ENCODE measurements around the gene ITIH5.

The ITIH5 gene

DNA sequence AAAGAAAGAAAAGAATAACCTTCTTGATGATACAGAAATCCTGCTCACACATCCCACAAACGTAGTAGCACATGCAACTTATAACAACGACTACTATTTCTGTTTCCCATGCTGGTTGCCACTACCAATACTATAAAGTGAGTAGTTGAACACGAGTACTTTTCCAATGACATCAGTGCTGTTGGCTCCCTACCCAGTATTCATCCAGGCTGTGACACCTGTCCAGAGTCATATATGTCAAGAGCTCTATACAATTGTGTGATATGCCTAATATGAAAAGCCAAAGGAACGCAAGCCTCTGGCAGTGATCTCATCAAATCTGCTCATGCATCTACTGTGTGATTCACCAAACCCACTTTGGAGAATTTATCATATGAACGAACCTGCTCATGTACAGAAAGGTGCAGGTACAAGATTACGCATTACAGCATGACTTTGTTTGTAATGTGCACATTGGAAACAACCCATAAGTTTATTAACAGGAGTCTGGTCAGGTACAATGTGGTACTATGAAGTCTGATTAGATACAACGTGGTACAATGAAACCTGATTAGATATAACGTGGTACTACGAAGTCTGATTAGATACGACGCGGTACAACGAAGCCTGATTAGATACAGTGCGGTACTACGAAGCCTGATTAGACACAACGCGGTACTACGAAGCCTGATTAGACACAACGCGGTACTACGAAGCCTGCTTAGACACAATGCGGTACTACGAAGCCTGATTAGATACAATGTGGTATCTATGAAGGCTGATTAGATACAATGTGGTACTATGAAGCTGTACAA lies 5.8 kb upstream of the ITIH5 start:
- H4K20me1 ChIP-seq (ENCODE audit: insufficient read depth, low read length, poor library complexity, severe bottlenecking): no peaks in the 10 kb centered on the region
- TF ChIP-seq, protein P1, sequence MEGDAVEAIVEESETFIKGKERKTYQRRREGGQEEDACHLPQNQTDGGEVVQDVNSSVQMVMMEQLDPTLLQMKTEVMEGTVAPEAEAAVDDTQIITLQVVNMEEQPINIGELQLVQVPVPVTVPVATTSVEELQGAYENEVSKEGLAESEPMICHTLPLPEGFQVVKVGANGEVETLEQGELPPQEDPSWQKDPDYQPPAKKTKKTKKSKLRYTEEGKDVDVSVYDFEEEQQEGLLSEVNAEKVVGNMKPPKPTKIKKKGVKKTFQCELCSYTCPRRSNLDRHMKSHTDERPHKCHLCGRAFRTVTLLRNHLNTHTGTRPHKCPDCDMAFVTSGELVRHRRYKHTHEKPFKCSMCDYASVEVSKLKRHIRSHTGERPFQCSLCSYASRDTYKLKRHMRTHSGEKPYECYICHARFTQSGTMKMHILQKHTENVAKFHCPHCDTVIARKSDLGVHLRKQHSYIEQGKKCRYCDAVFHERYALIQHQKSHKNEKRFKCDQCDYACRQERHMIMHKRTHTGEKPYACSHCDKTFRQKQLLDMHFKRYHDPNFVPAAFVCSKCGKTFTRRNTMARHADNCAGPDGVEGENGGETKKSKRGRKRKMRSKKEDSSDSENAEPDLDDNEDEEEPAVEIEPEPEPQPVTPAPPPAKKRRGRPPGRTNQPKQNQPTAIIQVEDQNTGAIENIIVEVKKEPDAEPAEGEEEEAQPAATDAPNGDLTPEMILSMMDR (conservative IDR thresholded peaks at IDR 0.05; ENCODE audit: low read length): no peak
- TF ChIP-seq EZH2phosphoT487 (IDR thresholded peaks at IDR 0.05; ENCODE audit: borderline replicate concordance): no peak
- H2AFZ ChIP-seq (ENCODE audit: low read length): no peak overlapping the region
- H3K4me1 ChIP-seq (ENCODE audit: insufficient read depth, low read length, poor library complexity, severe bottlenecking): no peaks in the 10 kb centered on the region
- no peaks in the 10 kb centered on the region for H3K9me3 ChIP-seq (ENCODE audit: insufficient read depth, low read depth, low read length)
- no peaks in the 10 kb centered on the region for H3K9me2 ChIP-seq (replicated peaks; ENCODE audit: low read depth, low read length)
- no peaks in the 10 kb centered on the region for H3K36me3 ChIP-seq (ENCODE audit: insufficient read depth, low read length)
- no peaks in the 10 kb centered on the region for H3F3A ChIP-seq (ENCODE audit: low read depth)
- H3K4me3 ChIP-seq (ENCODE audit: low read length, poor library complexity, severe bottlenecking): no peak overlapping the region
- H3K4me2 ChIP-seq (ENCODE audit: low read depth, low read length, poor library complexity, severe bottlenecking): no peak overlapping the region
- no peak overlapping the region for H3K9ac ChIP-seq (ENCODE audit: low read depth, low read length, poor library complexity, severe bottlenecking)
- no peaks in the 10 kb centered on the region for H3K27me3 ChIP-seq (ENCODE audit: insufficient read depth, low read length, poor library complexity, severe bottlenecking)
- no peaks in the 10 kb centered on the region for H3K79me2 ChIP-seq (ENCODE audit: insufficient read depth, low read length)

DNA sequence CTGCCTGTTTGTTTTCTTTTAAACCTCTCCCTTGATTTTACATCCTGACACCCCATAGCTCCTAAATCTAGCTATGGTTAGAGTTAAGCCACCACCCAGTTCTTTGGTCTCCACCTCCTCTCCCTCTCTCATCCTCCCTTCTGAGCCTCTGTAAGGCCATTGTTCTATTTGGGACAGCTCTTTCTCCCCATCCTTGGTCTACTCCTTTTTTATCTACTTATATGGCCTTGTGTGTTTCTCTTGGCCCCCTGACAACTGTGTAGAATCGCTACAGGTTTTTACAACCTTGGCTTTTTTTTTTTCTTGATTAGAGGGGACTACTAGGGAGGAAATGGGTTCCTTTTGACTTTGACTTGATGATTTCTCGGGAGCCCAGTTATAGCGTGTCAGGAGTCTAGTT lies 3.4 kb upstream of the ITIH5 start:
- no peaks in the 10 kb centered on the region for H3K36me3 ChIP-seq (ENCODE audit: insufficient read depth, low read length)
- no peak overlapping the region for H3K4me2 ChIP-seq (ENCODE audit: low read depth, low read length, poor library complexity, severe bottlenecking)
- no peaks in the 10 kb centered on the region for H3F3A ChIP-seq (ENCODE audit: low read depth)
- H3K79me2 ChIP-seq (ENCODE audit: insufficient read depth, low read length): no peaks in the 10 kb centered on the region
- H3K27me3 ChIP-seq (ENCODE audit: insufficient read depth, low read length, poor library complexity, severe bottlenecking): no peaks in the 10 kb centered on the region
- H4K20me1 ChIP-seq (ENCODE audit: insufficient read depth, low read length, poor library complexity, severe bottlenecking): no peaks in the 10 kb centered on the region
- no peak overlapping the region for H3K9ac ChIP-seq (ENCODE audit: low read depth, low read length, poor library complexity, severe bottlenecking)
- H3K4me3 ChIP-seq (ENCODE audit: low read length, poor library complexity, severe bottlenecking): no peak overlapping the region
- no peak overlapping the region for H2AFZ ChIP-seq (ENCODE audit: low read length)
- TF ChIP-seq, protein P1 (conservative IDR thresholded peaks at IDR 0.05; ENCODE audit: low read length): no peak
- TF ChIP-seq EZH2phosphoT487 (IDR thresholded peaks at IDR 0.05; ENCODE audit: borderline replicate concordance): no peak
- H3K4me1 ChIP-seq (ENCODE audit: insufficient read depth, low read length, poor library complexity, severe bottlenecking): no peaks in the 10 kb centered on the region
- H3K9me3 ChIP-seq (ENCODE audit: insufficient read depth, low read depth, low read length): no peaks in the 10 kb centered on the region
- H3K9me2 ChIP-seq (replicated peaks; ENCODE audit: low read depth, low read length): no peaks in the 10 kb centered on the region

- H3K79me2 ChIP-seq (ENCODE audit: insufficient read depth, low read length): no peaks in the 10 kb centered on the region
- TF ChIP-seq, protein P1 (conservative IDR thresholded peaks at IDR 0.05; ENCODE audit: low read length): no peak
- no peak for TF ChIP-seq EZH2phosphoT487 (IDR thresholded peaks at IDR 0.05; ENCODE audit: borderline replicate concordance)
- H4K20me1 ChIP-seq (ENCODE audit: insufficient read depth, low read length, poor library complexity, severe bottlenecking): no peaks in the 10 kb centered on the region
- no peak overlapping the region for H3K9ac ChIP-seq (ENCODE audit: low read depth, low read length, poor library complexity, severe bottlenecking)
- no peak overlapping the region for H3K4me2 ChIP-seq (ENCODE audit: low read depth, low read length, poor library complexity, severe bottlenecking)
- H3K27me3 ChIP-seq (ENCODE audit: insufficient read depth, low read length, poor library complexity, severe bottlenecking): no peaks in the 10 kb centered on the region
- H3K36me3 ChIP-seq (ENCODE audit: insufficient read depth, low read length): no peaks in the 10 kb centered on the region
- H3K4me1 ChIP-seq (ENCODE audit: insufficient read depth, low read length, poor library complexity, severe bottlenecking): no peaks in the 10 kb centered on the region
- no peak overlapping the region for H2AFZ ChIP-seq (ENCODE audit: low read length)
- H3K9me3 ChIP-seq (ENCODE audit: insufficient read depth, low read depth, low read length): no peaks in the 10 kb centered on the region
- H3K4me3 ChIP-seq (ENCODE audit: low read length, poor library complexity, severe bottlenecking): no peak overlapping the region
- H3K9me2 ChIP-seq (replicated peaks; ENCODE audit: low read depth, low read length): no peaks in the 10 kb centered on the region
- no peaks in the 10 kb centered on the region for H3F3A ChIP-seq (ENCODE audit: low read depth)
Measured at GRCh38 chr10:7667262-7668141, 736 bp upstream of the ITIH5 start.
